ENCODE results near the gene MILR1.
A peak's percentile ranks its signal among the peaks of the same experiment; 100 is the strongest.

MILR1 gene

GRCh38 chr17:64503341-64503740 lies 54.4 kb downstream of the MILR1 start:
- Histone ChIP-seq H3K4me3 (ENCODE audit: low read depth, low read length) (no peak overlapping the region), H3K36me3 (ENCODE audit: control insufficient read depth in 2 of 2, insufficient read depth in 1 of 2, low read length in 2 of 2) (peaks cover 28 to 69% of the 10 kb centered on the region in 2 experiments; a peak in 2 of 3 replicates), H3K9me3 (ENCODE audit: control insufficient read depth, insufficient read depth, low read depth, low read length) (no peaks in the 10 kb centered on the region), H3K27ac (ENCODE audit: extremely low read depth, low read depth, low read length) (no peak overlapping the region), H3K4me1 (ENCODE audit: control insufficient read depth, insufficient read depth, low read length) (0 out of 2 replicates have a peak, but pooled peaks cover 1% of the 10 kb centered on the region)
- POLR2A ChIA-PET, result no interaction called here
- no peak for TF ChIP-seq ZNF426 (tag by site-specific recombination; IDR thresholded peaks at IDR 0.05)
- no peak for TF ChIP-seq ZNF366 (tag by site-specific recombination; conservative IDR thresholded peaks at IDR 0.05)
- TF ChIP-seq WT1 (tag by site-specific recombination; IDR thresholded peaks at IDR 0.05), result no peak
- no peak for TF ChIP-seq ZNF174 (tag by site-specific recombination; IDR thresholded peaks at IDR 0.05)
- TF ChIP-seq SCRT2 (tag by site-specific recombination; IDR thresholded peaks at IDR 0.05), result 0 out of 2 replicates have a peak, but pooled peaks have one; percentile 22
- no peak for TF ChIP-seq SP2 (tag by site-specific recombination; IDR thresholded peaks at IDR 0.05)
- CTCF ChIA-PET, result no interaction called here

- CTCF ChIA-PET, result interaction anchor here (1.0 to 1.6 kb wide), 3 partner anchors 11 to 145 kb away, joined by 3 to 7 read pairs (median 3); no protein-coding TSS in a partner anchor
- POLR2A ChIA-PET, result interaction anchor here (1.7 to 4.2 kb wide), 3 partner anchors 8 to 237 kb away, joined by 3 to 146 read pairs (median 12); partner anchors contain the start of genes POLG2 and SMURF2
- no peak for TF ChIP-seq KLF17 (tag by site-specific recombination; IDR thresholded peaks at IDR 0.05)
- TF ChIP-seq BCL6B (tag by site-specific recombination; IDR thresholded peaks at IDR 0.05), result no peak
- no peak for TF ChIP-seq REPIN1 (tag by site-specific recombination; IDR thresholded peaks at IDR 0.05; ENCODE audit: low read depth)
- peak; percentile 64 for TF ChIP-seq SCRT2 (tag by site-specific recombination; IDR thresholded peaks at IDR 0.05)
- no peak for TF ChIP-seq ZNF10 (tag by site-specific recombination; IDR thresholded peaks at IDR 0.05)
- TF ChIP-seq PRDM6 (tag by site-specific recombination; IDR thresholded peaks at IDR 0.05), result no peak
- TF ChIP-seq ZNF521 (tag by site-specific recombination; IDR thresholded peaks at IDR 0.05), result no peak
- TF ChIP-seq ZSCAN23 (tag by site-specific recombination; IDR thresholded peaks at IDR 0.05), result no peak
- peak overlapping the region; percentile 100 for H3K4me3 ChIP-seq (ENCODE audit: low read depth, low read length)
- no peak overlapping the region for H3K27ac ChIP-seq (ENCODE audit: extremely low read depth, low read depth, low read length)
- peaks cover 30 to 67% of the 10 kb centered on the region in 2 experiments for H3K36me3 ChIP-seq (ENCODE audit: control insufficient read depth in 2 of 2, insufficient read depth in 1 of 2, low read length in 2 of 2)
- 0 out of 2 replicates have a peak, but pooled peaks cover 4% of the 10 kb centered on the region for H3K4me1 ChIP-seq (ENCODE audit: control insufficient read depth, insufficient read depth, low read length)
- H3K9me3 ChIP-seq (ENCODE audit: control insufficient read depth, insufficient read depth, low read depth, low read length), result no peaks in the 10 kb centered on the region
These were observed 55.2 kb downstream of the MILR1 start for GRCh38 chr17:64503821-64504768.

GRCh38 chr17:64504769-64505339 lies 55.9 kb downstream of the MILR1 start:
- Histone ChIP-seq H3K9me3 (ENCODE audit: control insufficient read depth, insufficient read depth, low read depth, low read length) (no peaks in the 10 kb centered on the region), H3K27ac (ENCODE audit: extremely low read depth, low read depth, low read length) (0 out of 2 replicates have a peak overlapping the region, but pooled peaks have one; percentile 94), H3K36me3 (ENCODE audit: control insufficient read depth in 2 of 2, insufficient read depth in 1 of 2, low read length in 2 of 2) (peaks cover 38 to 67% of the 10 kb centered on the region in 2 experiments), H3K4me3 (ENCODE audit: low read depth, low read length) (peak overlapping the region; percentile 100), H3K4me1 (ENCODE audit: control insufficient read depth, insufficient read depth, low read length) (0 out of 2 replicates have a peak, but pooled peaks cover 4% of the 10 kb centered on the region)
- POLR2A ChIA-PET, result interaction anchor here (0.7 to 4.2 kb wide), 23 partner anchors 8 to 883 kb away, joined by 3 to 146 read pairs (median 4); partner anchors contain the start of genes MAP3K3, POLG2 and SMURF2
- TF ChIP-seq ZFP41 (tag by site-specific recombination; IDR thresholded peaks at IDR 0.05; ENCODE audit: borderline replicate concordance) (no peak), ZNF600 (tag by site-specific recombination; IDR thresholded peaks at IDR 0.05) (peak; percentile 55; the same call in 1 of the 2 replicates)
- CTCF ChIA-PET, result interaction anchor here (0.6 to 1.6 kb wide), 7 partner anchors 12 to 254 kb away, joined by 3 to 7 read pairs (median 3); no protein-coding TSS in a partner anchor
